PFSK-1 (cell line): ENCODE results near the gene XRRA1.

Experiments used
- FOXP2 ChIP-seq: optimal IDR thresholded peaks from 2 replicates; pipeline ENCODE3; 2011; ENCODE audit warnings: borderline replicate concordance, control low read depth, inconsistent platforms; ENCODE audit not compliant: insufficient read depth; ENCODE audit errors: extremely low read length, extremely low read depth
- POLR2AphosphoS5 ChIP-seq: IDR thresholded peaks from 2 replicates; pipeline ENCODE4 v1.6.1; 2012; ENCODE audit warnings: low read depth, mild to moderate bottlenecking, control low read depth, low read length, moderate library complexity
- SIN3A ChIP-seq: IDR thresholded peaks from 2 replicates; pipeline ENCODE4 v1.6.1; 2012; ENCODE audit warnings: mild to moderate bottlenecking, low read length, moderate library complexity, borderline replicate concordance; ENCODE audit not compliant: insufficient read depth
- TAF1 ChIP-seq: IDR thresholded peaks from 2 replicates; pipeline ENCODE4 v1.6.1; 2012; ENCODE audit warnings: low read length, control low read depth, borderline replicate concordance; ENCODE audit not compliant: insufficient read depth
- TF ChIP-seq, protein P1 (sequence below), 2 experiments: IDR thresholded peaks; 2 replicates each; pipeline versions ENCODE4 v1.6.1 to v1.8.0; 2011 to 2012; ENCODE audit warnings: low read depth in 2 of 2, low read length in 2 of 2, control low read depth in 1 of 2, inconsistent platforms in 1 of 2, mild to moderate bottlenecking in 1 of 2, moderate library complexity in 1 of 2; ENCODE audit not compliant: insufficient read depth in 1 of 2

The XRRA1 gene

DNA sequence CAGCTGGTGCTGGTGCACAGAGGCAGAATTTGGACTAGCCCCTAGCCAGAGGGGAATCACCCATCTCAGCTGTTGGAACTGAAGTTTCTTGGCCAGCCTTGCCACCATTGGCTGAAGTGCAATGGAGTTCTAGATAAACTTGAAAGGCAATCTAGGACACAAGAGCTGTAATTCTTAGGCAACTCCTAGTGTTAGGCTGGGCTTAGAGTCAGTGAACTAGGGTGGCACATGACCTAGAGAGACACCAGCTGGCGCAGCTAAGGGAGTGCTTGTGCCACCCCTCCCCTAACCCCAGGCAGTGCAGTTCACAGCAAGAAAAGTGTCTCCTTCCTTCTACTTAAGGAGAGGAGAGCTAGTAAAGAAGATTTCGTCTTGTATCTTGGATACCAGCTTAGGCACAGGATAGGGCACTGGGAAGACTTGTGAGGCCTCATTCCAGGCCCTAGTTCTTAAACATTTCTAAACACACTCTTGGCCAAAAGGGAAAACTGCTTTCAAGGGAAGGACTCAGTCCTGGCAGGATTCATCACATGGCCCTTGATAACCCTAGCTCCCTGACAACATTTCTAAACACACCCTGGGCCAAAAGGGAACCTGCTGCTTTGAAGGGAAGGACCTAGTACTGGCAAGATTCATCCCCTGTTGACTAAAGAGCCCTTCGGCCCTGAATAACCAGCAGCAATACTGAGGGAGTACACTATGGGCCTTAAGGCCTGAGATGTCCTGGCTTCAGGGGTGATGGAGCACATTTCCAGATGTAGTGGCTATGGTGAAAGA, 53.4 kb downstream of the XRRA1 start:
- TF ChIP-seq SIN3A, result no peak

DNA sequence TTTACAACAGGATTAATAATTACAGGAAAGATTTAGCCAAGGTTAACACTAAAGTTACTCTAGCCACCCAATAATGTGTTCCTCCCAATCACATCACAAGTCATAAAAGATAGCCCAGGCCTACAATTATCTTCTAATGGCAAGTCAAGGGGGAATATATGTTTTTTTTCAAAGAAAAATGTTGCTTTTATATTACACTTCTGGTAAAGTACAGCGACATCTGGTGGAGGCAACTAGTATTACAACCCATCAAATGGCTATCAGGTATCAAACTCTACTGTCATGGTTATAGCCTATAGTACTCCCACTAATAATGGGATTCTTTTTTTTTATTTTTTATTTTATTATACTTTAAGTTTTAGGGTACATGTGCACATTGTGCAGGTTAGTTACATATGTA, 71.8 kb downstream of the XRRA1 start:
- no peak for TF ChIP-seq POLR2AphosphoS5
- no peak for TF ChIP-seq FOXP2
- TF ChIP-seq TAF1, result no peak
- no peak for TF ChIP-seq SIN3A
- TF ChIP-seq, protein P1, sequence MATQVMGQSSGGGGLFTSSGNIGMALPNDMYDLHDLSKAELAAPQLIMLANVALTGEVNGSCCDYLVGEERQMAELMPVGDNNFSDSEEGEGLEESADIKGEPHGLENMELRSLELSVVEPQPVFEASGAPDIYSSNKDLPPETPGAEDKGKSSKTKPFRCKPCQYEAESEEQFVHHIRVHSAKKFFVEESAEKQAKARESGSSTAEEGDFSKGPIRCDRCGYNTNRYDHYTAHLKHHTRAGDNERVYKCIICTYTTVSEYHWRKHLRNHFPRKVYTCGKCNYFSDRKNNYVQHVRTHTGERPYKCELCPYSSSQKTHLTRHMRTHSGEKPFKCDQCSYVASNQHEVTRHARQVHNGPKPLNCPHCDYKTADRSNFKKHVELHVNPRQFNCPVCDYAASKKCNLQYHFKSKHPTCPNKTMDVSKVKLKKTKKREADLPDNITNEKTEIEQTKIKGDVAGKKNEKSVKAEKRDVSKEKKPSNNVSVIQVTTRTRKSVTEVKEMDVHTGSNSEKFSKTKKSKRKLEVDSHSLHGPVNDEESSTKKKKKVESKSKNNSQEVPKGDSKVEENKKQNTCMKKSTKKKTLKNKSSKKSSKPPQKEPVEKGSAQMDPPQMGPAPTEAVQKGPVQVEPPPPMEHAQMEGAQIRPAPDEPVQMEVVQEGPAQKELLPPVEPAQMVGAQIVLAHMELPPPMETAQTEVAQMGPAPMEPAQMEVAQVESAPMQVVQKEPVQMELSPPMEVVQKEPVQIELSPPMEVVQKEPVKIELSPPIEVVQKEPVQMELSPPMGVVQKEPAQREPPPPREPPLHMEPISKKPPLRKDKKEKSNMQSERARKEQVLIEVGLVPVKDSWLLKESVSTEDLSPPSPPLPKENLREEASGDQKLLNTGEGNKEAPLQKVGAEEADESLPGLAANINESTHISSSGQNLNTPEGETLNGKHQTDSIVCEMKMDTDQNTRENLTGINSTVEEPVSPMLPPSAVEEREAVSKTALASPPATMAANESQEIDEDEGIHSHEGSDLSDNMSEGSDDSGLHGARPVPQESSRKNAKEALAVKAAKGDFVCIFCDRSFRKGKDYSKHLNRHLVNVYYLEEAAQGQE (IDR thresholded peaks at IDR 0.05; ENCODE audit: insufficient read depth in 1 of 2, low read depth in 2 of 2, low read length in 2 of 2), result no peak

DNA sequence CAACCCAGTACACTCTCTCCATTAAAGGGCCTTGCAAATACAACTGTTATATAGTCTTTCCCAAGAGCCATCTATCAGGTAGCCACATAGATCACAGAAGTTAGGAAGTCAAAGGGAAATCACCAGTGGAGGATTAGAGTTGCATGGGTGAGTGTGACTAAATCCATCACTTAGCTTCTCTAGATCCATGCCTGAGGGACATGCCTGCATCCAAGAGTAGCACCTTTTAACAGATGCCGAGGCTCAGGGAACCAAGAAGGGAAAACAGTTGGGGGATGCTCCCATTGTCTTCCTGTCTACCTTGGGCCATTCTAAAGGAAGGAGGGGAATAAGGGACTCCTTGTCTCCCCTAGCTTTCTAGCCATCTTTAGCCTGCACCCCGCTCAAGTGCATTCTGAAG, 77.9 kb downstream of the XRRA1 start:
- TF ChIP-seq TAF1, result no peak
- TF ChIP-seq POLR2AphosphoS5, result no peak
- TF ChIP-seq FOXP2, result no peak
- TF ChIP-seq, protein P1 (IDR thresholded peaks at IDR 0.05; ENCODE audit: insufficient read depth in 1 of 2, low read depth in 2 of 2, low read length in 2 of 2), result no peak
- no peak for TF ChIP-seq SIN3A

DNA sequence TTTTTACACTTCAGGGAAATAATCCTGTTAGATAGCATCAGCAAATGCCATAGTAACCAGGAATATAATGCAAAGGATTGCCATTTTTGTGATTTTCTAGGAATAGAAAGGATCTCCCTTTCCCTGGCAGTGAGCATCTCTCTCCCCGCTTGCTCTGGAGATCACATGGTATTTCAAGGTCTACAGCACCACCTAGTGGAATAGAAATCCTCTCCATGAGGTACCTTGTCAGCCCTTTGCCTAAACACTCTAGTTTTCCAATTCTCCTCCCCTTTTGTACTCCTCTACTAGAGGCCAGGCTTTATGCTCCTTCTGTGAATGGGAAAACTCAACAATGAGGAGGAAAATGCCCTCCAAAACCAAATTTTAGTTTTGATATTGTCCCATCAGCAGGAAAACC, 78.4 kb downstream of the XRRA1 start:
- no peak for TF ChIP-seq FOXP2
- TF ChIP-seq POLR2AphosphoS5, result no peak
- TF ChIP-seq, protein P1 (IDR thresholded peaks at IDR 0.05; ENCODE audit: insufficient read depth in 1 of 2, low read depth in 2 of 2, low read length in 2 of 2), result no peak
- no peak for TF ChIP-seq SIN3A
- TF ChIP-seq TAF1, result no peak

DNA sequence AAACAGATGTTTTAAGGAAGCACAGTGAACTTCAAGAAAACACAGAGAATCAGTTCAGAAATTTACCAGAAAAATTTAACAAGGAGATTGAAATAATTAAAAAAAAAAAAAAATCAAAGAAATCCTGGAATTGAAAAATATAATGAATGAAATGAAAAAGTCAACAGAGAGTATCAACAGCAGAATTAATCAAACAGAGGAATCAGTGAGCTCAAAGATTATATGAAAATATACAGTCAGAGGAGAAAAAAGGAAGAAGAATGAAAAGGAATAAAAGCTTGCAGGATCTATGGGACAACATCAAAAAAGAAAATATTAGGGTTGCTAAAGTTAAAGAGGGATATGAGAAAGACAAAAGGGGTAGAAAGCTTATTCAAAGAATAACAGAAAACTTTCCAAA, 82.3 kb downstream of the XRRA1 start:
- no peak for TF ChIP-seq FOXP2
- TF ChIP-seq TAF1, result no peak
- TF ChIP-seq POLR2AphosphoS5, result no peak
- TF ChIP-seq, protein P1 (IDR thresholded peaks at IDR 0.05; ENCODE audit: insufficient read depth in 1 of 2, low read depth in 2 of 2, low read length in 2 of 2), result no peak
- TF ChIP-seq SIN3A, result no peak
